IPS DF 4.7 (cell line): ENCODE results near the gene PTCD3.

Experiments used
- DNase-seq: peaks from one replicate; pipeline ENCODE4 v3.0.0-alpha.2; 2013; ENCODE audit warnings: low spot score; ENCODE audit errors: extremely low read depth

PTCD3 gene

GRCh38 chr2:86143307-86143706 is 37.3 kb downstream of the PTCD3 start:
- DNase-seq = no peak

- DNase-seq = no peak
Measured at GRCh38 chr2:86143926-86144685, 38.1 kb downstream of the PTCD3 start.

- no peak for DNase-seq
Measured at GRCh38 chr2:86147793-86148192, 41.8 kb downstream of the PTCD3 start.

- DNase-seq = no peak
Measured at GRCh38 chr2:86150502-86150901, 44.5 kb downstream of the PTCD3 start.

- no peak for DNase-seq
Measured at GRCh38 chr2:86157009-86157556, 51.0 kb downstream of the PTCD3 start.

GRCh38 chr2:86158286-86158685 is 52.3 kb downstream of the PTCD3 start:
- no peak for DNase-seq

- no peak for DNase-seq
Measured at GRCh38 chr2:86160156-86160952, 54.3 kb downstream of the PTCD3 start.

GRCh38 chr2:86170449-86170848 is 64.4 kb downstream of the PTCD3 start:
- no peak for DNase-seq

GRCh38 chr2:86171295-86171694 is 65.3 kb downstream of the PTCD3 start:
- no peak for DNase-seq

GRCh38 chr2:86172610-86173009 is 66.6 kb downstream of the PTCD3 start:
- no peak for DNase-seq

GRCh38 chr2:86174445-86174844 is 68.4 kb downstream of the PTCD3 start:
- no peak for DNase-seq

- DNase-seq = no peak
Measured at GRCh38 chr2:86175828-86176227, 69.8 kb downstream of the PTCD3 start.

GRCh38 chr2:86176597-86176996 is 70.6 kb downstream of the PTCD3 start:
- DNase-seq = no peak

GRCh38 chr2:86185517-86186212 is 79.6 kb downstream of the PTCD3 start:
- no peak for DNase-seq

GRCh38 chr2:86186431-86186830 is 80.4 kb downstream of the PTCD3 start:
- DNase-seq = no peak

GRCh38 chr2:86189782-86190416 is 83.9 kb downstream of the PTCD3 start:
- DNase-seq = no peak
